HCT116 (cell line): ENCODE data around the gene BCL11A. TPM values are rescaled to one million over a fixed set of nuclear protein-coding genes. Genes with fewer than 3 reads are reported as not detected.

ENCODE experiments used
- ATAC-seq: fragments of 200-7000 bp; cut with Tn5 transposase; 2 replicates; pipeline ENCODE4 v1.9.1; 2020; ENCODE audit warnings: mild to moderate bottlenecking, moderate library complexity
- BruUV-seq: library from RNA; stranded (reverse); fragments of 400-500 nt; replicated peaks from 2 replicates; lab custom pipeline; 2021; lab: Mats Ljungman, UMichigan
- CTCF ChIA-PET: fragments of 300-600 bp; sonication (Branson Sonifier 250); formaldehyde crosslinking; loops from one replicate; lab custom pipeline; 2021; ENCODE audit warnings: antibody characterized with exemption; lab: Charles Lee
- POLR2A ChIA-PET: fragments of 300-600, 350-600 bp; sonication (Branson Sonifier 250); formaldehyde crosslinking; loops from one replicate; lab custom pipeline; 2021; ENCODE audit warnings: antibody characterized with exemption; lab: Charles Lee
- RAD21 ChIA-PET, 2 experiments: fragments of 300-600 bp; sonication (Branson Sonifier 250); formaldehyde crosslinking; loops; one replicate each; lab custom pipeline; 2023; ENCODE audit warnings: low total read pairs in 2 of 2; ENCODE audit not compliant: uncharacterized antibody in 2 of 2, unreplicated experiment in 2 of 2, low non-redundant PET in 1 of 2; lab: Charles Lee
- DNase-seq: peaks from one replicate; pipeline ENCODE4 v3.0.0-alpha.2; 2010; ENCODE audit warnings: low read depth, low spot score
- H2AFZ ChIP-seq: fragments of 200-600 bp; shearing (Covaris generic), sonication (generic); 2 replicates; pipeline ENCODE4 v1.6.1; 2017; ENCODE audit warnings: low read depth, mixed run types, mixed read lengths, antibody characterized with exemption, low read length; ENCODE audit not compliant: poor library complexity, severe bottlenecking
- H3K27ac ChIP-seq: 2 replicates; pipeline ENCODE4 v1.5.1; 2012; ENCODE audit warnings: low read depth, low read length
- H3K27me3 ChIP-seq: fragments of 200-600 bp; sonication (generic); 2 replicates; pipeline ENCODE4 v1.6.1; 2016; ENCODE audit warnings: mixed run types, low read length, mixed read lengths; ENCODE audit not compliant: insufficient read depth
- H3K36me3 ChIP-seq, 2 experiments: fragments of 200-500 bp in 1 of 2; fragments of 200-600 bp in 1 of 2; sonication (Bioruptor generic) in 1 of 2; sonication (generic) in 1 of 2; 2 replicates each; pipeline versions ENCODE4 v1.5.1 to v1.6.1; 2014 to 2016; ENCODE audit warnings: low read length in 2 of 2, inconsistent platforms in 1 of 2, mixed read lengths in 1 of 2, mixed run types in 1 of 2; ENCODE audit not compliant: insufficient read depth in 2 of 2, control insufficient read depth in 1 of 2
- H3K4me1 ChIP-seq, 2 experiments: fragments of 200-600 bp in 1 of 2; sonication (generic) in 1 of 2; 2 replicates each; pipeline versions ENCODE4 v1.5.1 to v1.6.1; 2012 to 2017; ENCODE audit warnings: low read length in 2 of 2, inconsistent platforms in 1 of 2, mild to moderate bottlenecking in 1 of 2, mixed read lengths in 1 of 2, mixed run types in 1 of 2, moderate library complexity in 1 of 2; ENCODE audit not compliant: insufficient read depth in 2 of 2, control insufficient read depth in 1 of 2
- H3K4me2 ChIP-seq: fragments of 200-600 bp; sonication (generic); 2 replicates; pipeline ENCODE4 v1.6.1; 2017; ENCODE audit warnings: mixed run types, low read length, mixed read lengths
- H3K4me3 ChIP-seq, 2 experiments: fragments of 200-600 bp in 1 of 2; sonication (generic) in 1 of 2; replicated peaks in 1 of 2; 2 replicates each; pipeline ENCODE4 v1.5.1; 2011 to 2016; ENCODE audit warnings: low read length in 2 of 2, control low read depth in 1 of 2, low read depth in 1 of 2, mild to moderate bottlenecking in 1 of 2, mixed read lengths in 1 of 2, mixed run types in 1 of 2
- H3K79me2 ChIP-seq: fragments of 200-600 bp; sonication (generic); 2 replicates; pipeline ENCODE4 v1.6.1; 2017; ENCODE audit warnings: mild to moderate bottlenecking, mixed run types, low read length, moderate library complexity, mixed read lengths; ENCODE audit not compliant: insufficient read depth
- H3K9ac ChIP-seq: fragments of 200-600 bp; sonication (generic); 2 replicates; pipeline ENCODE4 v1.6.1; 2016; ENCODE audit warnings: low read length, mixed read lengths
- H3K9me2 ChIP-seq: fragments of 200-600 bp; sonication (generic), shearing (Covaris generic); 2 replicates; pipeline ENCODE4 v1.6.1; 2017; ENCODE audit warnings: mixed run types, mild to moderate bottlenecking, moderate library complexity; ENCODE audit not compliant: insufficient read depth
- H3K9me3 ChIP-seq, 2 experiments: fragments of 200-500 bp in 1 of 2; fragments of 200-600 bp in 1 of 2; sonication (Bioruptor generic) in 1 of 2; sonication (generic) in 1 of 2; 2 replicates each; pipeline ENCODE4 v1.6.1; 2014 to 2017; ENCODE audit warnings: low read length in 2 of 2, mixed read lengths in 2 of 2, inconsistent platforms in 1 of 2, low read depth in 1 of 2, mild to moderate bottlenecking in 1 of 2, mixed run types in 1 of 2, moderate library complexity in 1 of 2; ENCODE audit not compliant: control insufficient read depth in 1 of 2, insufficient read depth in 1 of 2
- H4K20me1 ChIP-seq: fragments of 200-600 bp; sonication (generic), shearing (Covaris generic); 2 replicates; pipeline ENCODE4 v1.6.1; 2017; ENCODE audit warnings: mixed run types, mild to moderate bottlenecking, moderate library complexity; ENCODE audit not compliant: insufficient read depth
- CBX3 ChIP-seq: IDR thresholded peaks from 2 replicates; pipeline ENCODE4 v1.6.1; 2012; ENCODE audit warnings: low read depth
- CEBPB ChIP-seq: IDR thresholded peaks from 2 replicates; pipeline ENCODE4 v1.6.1; 2012; ENCODE audit warnings: low read depth
- CTCF ChIP-seq, 3 experiments: fragments of 200-600 bp in 1 of 3; sonication (generic) in 1 of 3; IDR thresholded peaks in 2 of 3; conservative IDR thresholded peaks in 1 of 3; 2 replicates each; pipeline ENCODE4 v1.5.1; 2012 to 2017; ENCODE audit warnings: low read depth in 2 of 3, low read length in 2 of 3, antibody characterized with exemption in 1 of 3, borderline replicate concordance in 1 of 3, control low read depth in 1 of 3, mild to moderate bottlenecking in 1 of 3, mixed read lengths in 1 of 3, mixed run types in 1 of 3, moderate library complexity in 1 of 3; ENCODE audit not compliant: insufficient read depth in 1 of 3
- EGR1 ChIP-seq: IDR thresholded peaks from 2 replicates; pipeline ENCODE4 v1.6.1; 2012; ENCODE audit warnings: low read depth
- EZH2phosphoT487 ChIP-seq: fragments of 200-600 bp; IDR thresholded peaks from 2 replicates; pipeline ENCODE4 v1.6.1; 2018; ENCODE audit warnings: antibody characterized with exemption, borderline replicate concordance
- POLR2A ChIP-seq: IDR thresholded peaks from 2 replicates; pipeline ENCODE4 v1.7.0; 2011; ENCODE audit warnings: borderline replicate concordance; ENCODE audit not compliant: insufficient read depth, insufficient read length; ENCODE audit errors: extremely low read depth
- RAD21 ChIP-seq: IDR thresholded peaks from 2 replicates; pipeline ENCODE4 v1.6.1; 2012; ENCODE audit warnings: low read depth, mild to moderate bottlenecking
- SP1 ChIP-seq: IDR thresholded peaks from 2 replicates; pipeline ENCODE4 v1.6.1; 2012; ENCODE audit warnings: low read depth
- SRF ChIP-seq: IDR thresholded peaks from 2 replicates; pipeline ENCODE4 v1.6.1; 2012; ENCODE audit warnings: low read depth
- YY1 ChIP-seq: IDR thresholded peaks from 2 replicates; pipeline ENCODE4 v1.6.1; 2011; ENCODE audit warnings: low read length, low read depth, moderate library complexity, mild to moderate bottlenecking; ENCODE audit not compliant: insufficient replicate concordance; ENCODE audit errors: extremely low read depth
- ZFX ChIP-seq: fragments of 450-650 bp; IDR thresholded peaks from 2 replicates; pipeline ENCODE4 v1.6.1; 2017
- intact Hi-C: fragments of 100-400 bp; cut with micrococcal nuclease; formaldehyde crosslinking; loops from 2 replicates; pipeline ENCODE4 v1.10.0; 2022
- total RNA-seq: library from RNA; stranded (reverse); gene quantifications from one replicate; pipeline ENCODE4 v1.2.1, GENCODE V29; 2021; ENCODE audit not compliant: unreplicated experiment
- TF ChIP-seq, protein P1 (sequence below): IDR thresholded peaks from 2 replicates; pipeline ENCODE4 v1.6.1; 2012; ENCODE audit warnings: low read depth

BCL11A gene
- total RNA-seq, 1 experiment from 2014 or later, result 0.71 TPM

DNA sequence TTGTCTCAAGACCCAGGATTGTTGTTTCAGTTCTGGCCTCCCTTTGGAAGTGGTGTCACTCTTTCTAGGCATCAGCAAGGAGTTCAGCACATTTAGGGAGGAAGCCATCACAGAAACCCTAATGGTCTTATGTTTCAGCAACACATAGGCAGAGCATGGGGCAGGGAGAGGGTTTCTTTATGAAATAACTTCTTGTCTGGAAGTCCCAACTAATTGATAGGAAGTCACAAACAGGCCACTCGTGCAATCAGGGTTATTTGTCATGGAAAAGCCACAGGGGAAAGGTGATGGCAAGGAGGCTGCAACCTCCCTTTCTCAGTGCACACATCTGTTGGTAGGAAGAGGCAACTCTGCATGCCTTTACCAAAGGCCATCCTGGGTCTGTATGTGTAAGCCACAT lies 103.0 kb downstream of the BCL11A start:
- ATAC-seq (no peak), DNase-seq (no peak)
- TF ChIP-seq EZH2phosphoT487, result no peak
- TF ChIP-seq SP1, result no peak
- no peak for TF ChIP-seq ZFX
- TF ChIP-seq CEBPB, result no peak
- TF ChIP-seq YY1, result no peak
- TF ChIP-seq CBX3, result no peak
- TF ChIP-seq, protein P1, sequence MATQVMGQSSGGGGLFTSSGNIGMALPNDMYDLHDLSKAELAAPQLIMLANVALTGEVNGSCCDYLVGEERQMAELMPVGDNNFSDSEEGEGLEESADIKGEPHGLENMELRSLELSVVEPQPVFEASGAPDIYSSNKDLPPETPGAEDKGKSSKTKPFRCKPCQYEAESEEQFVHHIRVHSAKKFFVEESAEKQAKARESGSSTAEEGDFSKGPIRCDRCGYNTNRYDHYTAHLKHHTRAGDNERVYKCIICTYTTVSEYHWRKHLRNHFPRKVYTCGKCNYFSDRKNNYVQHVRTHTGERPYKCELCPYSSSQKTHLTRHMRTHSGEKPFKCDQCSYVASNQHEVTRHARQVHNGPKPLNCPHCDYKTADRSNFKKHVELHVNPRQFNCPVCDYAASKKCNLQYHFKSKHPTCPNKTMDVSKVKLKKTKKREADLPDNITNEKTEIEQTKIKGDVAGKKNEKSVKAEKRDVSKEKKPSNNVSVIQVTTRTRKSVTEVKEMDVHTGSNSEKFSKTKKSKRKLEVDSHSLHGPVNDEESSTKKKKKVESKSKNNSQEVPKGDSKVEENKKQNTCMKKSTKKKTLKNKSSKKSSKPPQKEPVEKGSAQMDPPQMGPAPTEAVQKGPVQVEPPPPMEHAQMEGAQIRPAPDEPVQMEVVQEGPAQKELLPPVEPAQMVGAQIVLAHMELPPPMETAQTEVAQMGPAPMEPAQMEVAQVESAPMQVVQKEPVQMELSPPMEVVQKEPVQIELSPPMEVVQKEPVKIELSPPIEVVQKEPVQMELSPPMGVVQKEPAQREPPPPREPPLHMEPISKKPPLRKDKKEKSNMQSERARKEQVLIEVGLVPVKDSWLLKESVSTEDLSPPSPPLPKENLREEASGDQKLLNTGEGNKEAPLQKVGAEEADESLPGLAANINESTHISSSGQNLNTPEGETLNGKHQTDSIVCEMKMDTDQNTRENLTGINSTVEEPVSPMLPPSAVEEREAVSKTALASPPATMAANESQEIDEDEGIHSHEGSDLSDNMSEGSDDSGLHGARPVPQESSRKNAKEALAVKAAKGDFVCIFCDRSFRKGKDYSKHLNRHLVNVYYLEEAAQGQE, result no peak
- no peak for TF ChIP-seq RAD21
- TF ChIP-seq CTCF (IDR thresholded peaks at IDR 0.05 in 2 of 3, conservative IDR thresholded peaks at IDR 0.05 in 1 of 3; ENCODE audit: borderline replicate concordance in 1 of 3, insufficient read depth in 1 of 3, low read depth in 2 of 3, low read length in 2 of 3), result no peak
- no peak for TF ChIP-seq SRF
- TF ChIP-seq EGR1, result no peak
- no peak for TF ChIP-seq POLR2A
- no TSS peak for BruUV-seq
- ChIA-PET CTCF (no interaction called here), RAD21 (no interaction called here), POLR2A (no interaction called here)
- Histone ChIP-seq H3K27ac (no peak overlapping the region), H2AFZ (no peak overlapping the region), H3K9me3 (no peaks in the 10 kb centered on the region), H3K36me3 (no peaks in the 10 kb centered on the region), H3K79me2 (no peaks in the 10 kb centered on the region), H4K20me1 (no peaks in the 10 kb centered on the region), H3K27me3 (0 out of 2 replicates have a peak, but pooled peaks cover 3% of the 10 kb centered on the region), H3K4me2 (no peak overlapping the region), H3K9me2 (no peaks in the 10 kb centered on the region), H3K4me1 (no peaks in the 10 kb centered on the region), H3K9ac (no peak overlapping the region), H3K4me3 (no peak overlapping the region)
- intact Hi-C loops, result no loop called here
